GM12878 (cell line): ENCODE data around the gene CCR5. TPM values are rescaled to one million over a fixed set of nuclear protein-coding genes. Genes with fewer than 3 reads are reported as not detected.

Experiments used
- ATAC-seq: fragments of 200-7000 bp; cut with Tn5 transposase; 3 replicates; pipeline ENCODE4 v1.9.1; 2020; ENCODE audit warnings: mild to moderate bottlenecking, moderate library complexity
- BruUV-seq: library from RNA; stranded (reverse); fragments of 400-500 nt; replicated peaks from 2 replicates; lab custom pipeline; 2021; lab: Mats Ljungman, UMichigan
- CTCF ChIA-PET: fragments of 300-600 bp; sonication (Branson Sonifier 250); formaldehyde crosslinking; extraction: SDS; loops from one replicate; lab custom pipeline; 2021; ENCODE audit warnings: inconsistent platforms; lab: Yijun Ruan, JAX
- POLR2A ChIA-PET: fragments of 350-600 bp; formaldehyde crosslinking; extraction: SDS; loops from one replicate; lab custom pipeline; 2021; ENCODE audit warnings: inconsistent platforms; lab: Charles Lee
- RAD21 ChIA-PET: fragments of 300-600 bp; sonication (Branson Sonifier 250); formaldehyde crosslinking; loops from one replicate; lab custom pipeline; 2023; ENCODE audit warnings: antibody characterized with exemption; ENCODE audit not compliant: unreplicated experiment; lab: Charles Lee
- SMC1A ChIA-PET: fragments of 300-600 bp; sonication (Branson Sonifier 250); formaldehyde crosslinking; loops from one replicate; lab custom pipeline; 2023; ENCODE audit not compliant: unreplicated experiment, uncharacterized antibody; lab: Charles Lee
- DNase-seq: peaks from one replicate; pipeline ENCODE4 v3.0.0-alpha.2; 2011; ENCODE audit warnings: low read depth, low spot score
- FAIRE-seq: peaks from 3 replicates; lab custom pipeline; 2011; peaks lifted over from hg19 to GRCh38; lab: Jason Lieb, UNC
- H2AFZ ChIP-seq: 2 replicates; pipeline ENCODE4 v1.6.0; 2011; ENCODE audit warnings: low read depth, low read length, control low read depth; ENCODE audit not compliant: control insufficient read depth
- H3K27ac ChIP-seq: 2 replicates; pipeline ENCODE4 v1.5.1; 2011; ENCODE audit warnings: control low read depth; ENCODE audit not compliant: control insufficient read depth, insufficient read depth
- H3K27me3 ChIP-seq, 2 experiments: replicated peaks in 1 of 2; 2 replicates each; pipeline versions ENCODE4 v1.6.0 to v1.6.1; 2011; ENCODE audit warnings: low read length in 1 of 2; ENCODE audit not compliant: control insufficient read depth in 2 of 2, insufficient read depth in 2 of 2
- H3K36me3 ChIP-seq, 2 experiments: 2 replicates each; pipeline ENCODE4 v1.5.1; 2011; ENCODE audit warnings: low read length in 1 of 2; ENCODE audit not compliant: control insufficient read depth in 2 of 2, insufficient read depth in 2 of 2
- H3K4me1 ChIP-seq: 2 replicates; pipeline ENCODE4 v1.6.1; 2011; ENCODE audit warnings: mild to moderate bottlenecking, low read length, moderate library complexity, mixed read lengths; ENCODE audit not compliant: control insufficient read depth, insufficient read depth
- H3K4me2 ChIP-seq: 2 replicates; pipeline ENCODE4 v1.6.0; 2011; ENCODE audit warnings: control low read depth; ENCODE audit not compliant: control insufficient read depth, insufficient read depth
- H3K4me3 ChIP-seq: fragments of 200-600 bp; sonication (generic); 2 replicates; pipeline ENCODE4 v1.5.1; 2016
- H3K79me2 ChIP-seq: 2 replicates; pipeline ENCODE4 v1.6.0; 2011; ENCODE audit warnings: low read length; ENCODE audit not compliant: control insufficient read depth, insufficient read depth
- H3K9ac ChIP-seq: 2 replicates; pipeline ENCODE4 v1.8.0; 2011; ENCODE audit warnings: low read length, control low read depth, mixed read lengths; ENCODE audit not compliant: control insufficient read depth, insufficient read depth
- H3K9me3 ChIP-seq: replicated peaks from 3 replicates; pipeline ENCODE4 v1.5.1; 2011; ENCODE audit warnings: mild to moderate bottlenecking, low read length; ENCODE audit not compliant: control insufficient read depth, insufficient read depth
- H4K20me1 ChIP-seq: 2 replicates; pipeline ENCODE4 v1.6.0; 2011; ENCODE audit not compliant: control insufficient read depth, insufficient read depth
- ASH2L ChIP-seq: fragments of 300-600, 200-600 bp; sonication (generic); IDR thresholded peaks from 2 replicates; pipeline ENCODE4 v1.6.1; 2017; ENCODE audit warnings: low read depth, mild to moderate bottlenecking, borderline replicate concordance
- ATF7 ChIP-seq: fragments of 450-650 bp; IDR thresholded peaks from 2 replicates; pipeline ENCODE4 v1.6.1; 2016; ENCODE audit warnings: low read depth, mild to moderate bottlenecking
- CBX3 ChIP-seq: fragments of 200-600 bp; sonication (generic); IDR thresholded peaks from 2 replicates; pipeline ENCODE4 v1.6.1; 2016; ENCODE audit warnings: low read depth, borderline replicate concordance
- IKZF1 ChIP-seq: fragments of 450-650 bp; conservative IDR thresholded peaks from 2 replicates; pipeline ENCODE4 v1.6.1; 2017; ENCODE audit warnings: antibody characterized with exemption, mild to moderate bottlenecking
- IRF4 ChIP-seq: IDR thresholded peaks from 2 replicates; pipeline ENCODE4 v1.6.1; 2011; ENCODE audit warnings: low read depth, low read length
- POLR2AphosphoS5 ChIP-seq: IDR thresholded peaks from 2 replicates; pipeline ENCODE4 v1.6.1; 2011; ENCODE audit warnings: mild to moderate bottlenecking, low read length, inconsistent platforms
- SIN3A ChIP-seq: IDR thresholded peaks from 2 replicates; pipeline ENCODE4 v1.6.1; 2012; ENCODE audit warnings: low read depth, low read length, improper control_type of control experiment
- TCF7 ChIP-seq: IDR thresholded peaks from 2 replicates; pipeline ENCODE4 v1.6.1; 2014; ENCODE audit warnings: antibody characterized with exemption, borderline replicate concordance
- ZSCAN29 ChIP-seq: fragments of 450-650 bp; IDR thresholded peaks from 2 replicates; pipeline ENCODE4 v1.6.1; 2017; ENCODE audit warnings: mild to moderate bottlenecking, moderate library complexity
- WGBS: methylation state at CpG from one replicate; pipeline ENCODE4 v1.1.6; 2016; ENCODE audit warnings: low lambda C conversion rate; ENCODE audit not compliant: insufficient replicate concordance, insufficient coverage; ENCODE audit errors: missing lambda C conversion rate; 5-methylcytosine and 5-hydroxymethylcytosine counted together
- in situ Hi-C: fragments of 300-500 bp; cut with MboI; formaldehyde crosslinking; loops from 9 replicates; pipeline ENCODE4 v1.14.3; 2018; ENCODE audit warnings: mixed read lengths
- intact Hi-C: fragments of 100-400 bp; cut with micrococcal nuclease; formaldehyde crosslinking; loops from one replicate; pipeline ENCODE4 v1.14.2; 2022; ENCODE audit not compliant: unreplicated experiment
- polyA plus RNA-seq, 11 experiments: library from polyadenylated mRNA; depleted of rRNA in 4 of 11; unstranded in 6 of 11; stranded (reverse) in 5 of 11; fragments of >200 nt; fragmentation: Nextera tagmentation in 4 of 11; fragmentation: Illumina TruSeq in 1 of 11; extraction: Ambion mirVana in 4 of 11; extraction: Trizol in 1 of 11; gene quantifications; 1 replicate in 1 of 11; 2 replicates in 10 of 11; pipeline versions ENCODE4 v1.2.1 to v1.2.3, GENCODE V29; 2011 to 2016; ENCODE audit warnings: inconsistent platforms in 2 of 11, missing spikeins in 2 of 11, low read depth in 1 of 11
- total RNA-seq, 4 experiments: library from RNA; depleted of rRNA in 3 of 4; stranded (reverse); fragments of >200 nt in 3 of 4; fragmentation: Illumina TruSeq in 1 of 4; extraction: Trizol in 1 of 4; gene quantifications; 2 replicates each; pipeline versions ENCODE4 v1.2.1 to v1.2.3, GENCODE V29; 2013 to 2021
- TF ChIP-seq, protein P1 (sequence below): IDR thresholded peaks from 2 replicates; pipeline ENCODE4 v1.6.1; 2012; ENCODE audit warnings: low read depth, low read length, improper control_type of control experiment

Gene CCR5
- total and polyA plus RNA-seq, 10 of the 15 experiments (the other 5 are each of a cell fraction or from before 2014, with no cell fraction given) = 0.17 to 1.6 (median 0.82) TPM; not detected in 1

DNA sequence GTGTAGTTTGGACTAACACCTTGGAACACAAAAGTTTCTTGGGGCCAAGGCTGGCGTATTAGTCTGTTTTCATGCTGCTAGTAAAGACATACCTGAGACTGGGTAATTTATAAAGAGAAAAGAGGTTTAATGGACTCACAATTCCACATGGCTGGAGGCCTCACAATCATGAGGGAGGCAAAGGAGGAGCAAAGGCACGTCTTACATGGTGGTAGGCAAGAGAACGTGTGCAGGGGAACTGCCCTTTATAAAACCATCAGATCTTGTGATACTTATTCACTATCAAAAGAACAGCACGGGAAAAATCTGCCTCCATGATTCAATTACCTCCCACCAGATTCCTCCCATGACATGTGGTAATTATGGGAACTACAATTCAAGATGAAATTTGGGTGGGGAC lies 26.3 kb upstream of the CCR5 start:
- FAIRE-seq (no peak), DNase-seq (no peak), ATAC-seq (no peak)
- WGBS = 42% methylated on average over 4 of the region's 4 CpGs
- no peak overlapping the region for H3K4me2 ChIP-seq
- H4K20me1 ChIP-seq = no peaks in the 10 kb centered on the region
- ChIA-PET CTCF (interaction anchor here (1.0 kb wide), 1 partner anchor 20 kb away, joined by 3 read pairs; no protein-coding TSS in a partner anchor), SMC1A (no interaction called here), RAD21 (no interaction called here), POLR2A (no interaction called here)
- no peaks in the 10 kb centered on the region for H3K27me3 ChIP-seq
- TF ChIP-seq POLR2AphosphoS5 (no peak), IRF4 (no peak), TCF7 (no peak), ASH2L (no peak), CBX3 (no peak), ZSCAN29 (no peak), ATF7 (no peak), SIN3A (no peak), IKZF1 (no peak)
- TF ChIP-seq, protein P1, sequence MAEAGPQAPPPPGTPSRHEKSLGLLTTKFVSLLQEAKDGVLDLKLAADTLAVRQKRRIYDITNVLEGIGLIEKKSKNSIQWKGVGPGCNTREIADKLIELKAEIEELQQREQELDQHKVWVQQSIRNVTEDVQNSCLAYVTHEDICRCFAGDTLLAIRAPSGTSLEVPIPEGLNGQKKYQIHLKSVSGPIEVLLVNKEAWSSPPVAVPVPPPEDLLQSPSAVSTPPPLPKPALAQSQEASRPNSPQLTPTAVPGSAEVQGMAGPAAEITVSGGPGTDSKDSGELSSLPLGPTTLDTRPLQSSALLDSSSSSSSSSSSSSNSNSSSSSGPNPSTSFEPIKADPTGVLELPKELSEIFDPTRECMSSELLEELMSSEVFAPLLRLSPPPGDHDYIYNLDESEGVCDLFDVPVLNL = no peak
- BruUV-seq = no TSS peak
- intact Hi-C loops (no loop called here), in situ Hi-C loops (no loop called here)
- H3K4me3 ChIP-seq = no peak overlapping the region
- no peak overlapping the region for H3K27ac ChIP-seq
- H3K4me1 ChIP-seq = peaks cover 9% of the 10 kb centered on the region
- H3K9me3 ChIP-seq = peaks cover 5% of the 10 kb centered on the region
- no peak overlapping the region for H2AFZ ChIP-seq
- no peaks in the 10 kb centered on the region for H3K79me2 ChIP-seq
- H3K9ac ChIP-seq = no peak overlapping the region
- no peaks in the 10 kb centered on the region for H3K36me3 ChIP-seq
